ENCODE data around the gene SMYD3.

GRCh38 chr1:246160374-246160773 lies 346.7 kb downstream of the SMYD3 start:
- TF ChIP-seq ZBTB8A (tag by site-specific recombination; IDR thresholded peaks at IDR 0.05) (no peak), ZBTB17 (tag by site-specific recombination; IDR thresholded peaks at IDR 0.05) (no peak), CTCF (tag by site-specific recombination; IDR thresholded peaks at IDR 0.05) (no peak), YY1 (tag by site-specific recombination; IDR thresholded peaks at IDR 0.05) (no peak), ZNF23 (tag by site-specific recombination; IDR thresholded peaks at IDR 0.05; ENCODE audit: borderline replicate concordance) (no peak)
- TF ChIP-seq, protein P1, sequence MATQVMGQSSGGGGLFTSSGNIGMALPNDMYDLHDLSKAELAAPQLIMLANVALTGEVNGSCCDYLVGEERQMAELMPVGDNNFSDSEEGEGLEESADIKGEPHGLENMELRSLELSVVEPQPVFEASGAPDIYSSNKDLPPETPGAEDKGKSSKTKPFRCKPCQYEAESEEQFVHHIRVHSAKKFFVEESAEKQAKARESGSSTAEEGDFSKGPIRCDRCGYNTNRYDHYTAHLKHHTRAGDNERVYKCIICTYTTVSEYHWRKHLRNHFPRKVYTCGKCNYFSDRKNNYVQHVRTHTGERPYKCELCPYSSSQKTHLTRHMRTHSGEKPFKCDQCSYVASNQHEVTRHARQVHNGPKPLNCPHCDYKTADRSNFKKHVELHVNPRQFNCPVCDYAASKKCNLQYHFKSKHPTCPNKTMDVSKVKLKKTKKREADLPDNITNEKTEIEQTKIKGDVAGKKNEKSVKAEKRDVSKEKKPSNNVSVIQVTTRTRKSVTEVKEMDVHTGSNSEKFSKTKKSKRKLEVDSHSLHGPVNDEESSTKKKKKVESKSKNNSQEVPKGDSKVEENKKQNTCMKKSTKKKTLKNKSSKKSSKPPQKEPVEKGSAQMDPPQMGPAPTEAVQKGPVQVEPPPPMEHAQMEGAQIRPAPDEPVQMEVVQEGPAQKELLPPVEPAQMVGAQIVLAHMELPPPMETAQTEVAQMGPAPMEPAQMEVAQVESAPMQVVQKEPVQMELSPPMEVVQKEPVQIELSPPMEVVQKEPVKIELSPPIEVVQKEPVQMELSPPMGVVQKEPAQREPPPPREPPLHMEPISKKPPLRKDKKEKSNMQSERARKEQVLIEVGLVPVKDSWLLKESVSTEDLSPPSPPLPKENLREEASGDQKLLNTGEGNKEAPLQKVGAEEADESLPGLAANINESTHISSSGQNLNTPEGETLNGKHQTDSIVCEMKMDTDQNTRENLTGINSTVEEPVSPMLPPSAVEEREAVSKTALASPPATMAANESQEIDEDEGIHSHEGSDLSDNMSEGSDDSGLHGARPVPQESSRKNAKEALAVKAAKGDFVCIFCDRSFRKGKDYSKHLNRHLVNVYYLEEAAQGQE (tag by site-specific recombination; IDR thresholded peaks at IDR 0.05) = no peak
